H1 (cell line): ENCODE measurements around the gene ASAP2. TPM values are rescaled to one million over a fixed set of nuclear protein-coding genes. Genes with fewer than 3 reads are reported as not detected.

Experiments
- BACH1 ChIP-seq: IDR thresholded peaks from 2 replicates; pipeline ENCODE4 v1.6.1; 2012; ENCODE audit warnings: low read length, improper control_type of control experiment
- CBX8 ChIP-seq: fragments of 300-800, 300-1000 bp; sonication (generic); IDR thresholded peaks from 2 replicates; pipeline ENCODE4 v1.7.1; 2016; ENCODE audit warnings: low read depth, low read length, borderline replicate concordance
- EGR1 ChIP-seq: IDR thresholded peaks from 2 replicates; pipeline ENCODE4 v1.6.1; 2011; ENCODE audit warnings: low read depth, low read length, borderline replicate concordance
- HDAC2 ChIP-seq, 2 experiments: fragments of 300-600 bp in 1 of 2; sonication (generic) in 1 of 2; IDR thresholded peaks; 2 replicates each; pipeline ENCODE4 v1.6.1; 2011 to 2012; ENCODE audit warnings: low read depth in 2 of 2, low read length in 2 of 2, mild to moderate bottlenecking in 2 of 2, moderate library complexity in 2 of 2, borderline replicate concordance in 1 of 2, inconsistent platforms in 1 of 2
- JUND ChIP-seq: IDR thresholded peaks from 2 replicates; pipeline ENCODE4 v1.6.1; 2011; ENCODE audit warnings: mild to moderate bottlenecking, improper control_type of control experiment, low read length
- PHF8 ChIP-seq: fragments of 200-600 bp; sonication (generic); conservative IDR thresholded peaks from 2 replicates; pipeline ENCODE4 v1.7.1; 2012; ENCODE audit warnings: low read depth, mild to moderate bottlenecking, inconsistent platforms, low read length, moderate library complexity
- POLR2A ChIP-seq, 2 experiments: IDR thresholded peaks; 1 replicate in 1 of 2; 2 replicates in 1 of 2; pipeline ENCODE4 v1.6.1; 2011; ENCODE audit warnings: low read depth in 2 of 2, low read length in 2 of 2, mild to moderate bottlenecking in 2 of 2; ENCODE audit errors: control extremely low read depth in 1 of 2
- RXRA ChIP-seq: IDR thresholded peaks from 2 replicates; pipeline ENCODE4 v1.6.1; 2011; ENCODE audit warnings: low read depth, mild to moderate bottlenecking, low read length, moderate library complexity; ENCODE audit not compliant: insufficient read depth
- SP1 ChIP-seq: IDR thresholded peaks from 2 replicates; pipeline ENCODE4 v1.6.1; 2011; ENCODE audit warnings: low read depth, low read length
- TAF1 ChIP-seq: IDR thresholded peaks from 2 replicates; pipeline ENCODE4 v1.6.1; 2011; ENCODE audit warnings: mild to moderate bottlenecking, low read depth, low read length
- TCF12 ChIP-seq: IDR thresholded peaks from 2 replicates; pipeline ENCODE4 v1.6.1; 2011; ENCODE audit warnings: low read depth, mild to moderate bottlenecking, low read length
- ZNF274 ChIP-seq: IDR thresholded peaks from 2 replicates; pipeline ENCODE4 v1.7.0; 2012; ENCODE audit warnings: low read length, borderline replicate concordance; ENCODE audit errors: extremely low read depth
- polyA plus RNA-seq, 7 experiments: library from polyadenylated mRNA; depleted of rRNA in 3 of 7; stranded (reverse) in 5 of 7; unstranded in 2 of 7; fragments of >200 nt in 5 of 7; fragments of 200-250 nt in 2 of 7; gene quantifications; 1 replicate in 5 of 7; 2 replicates in 1 of 7; 4 replicates in 1 of 7; pipeline versions ENCODE4 v1.2.1 to v1.2.3, GENCODE V29; 2011 to 2013; ENCODE audit warnings: missing spikeins in 2 of 7, mixed read lengths in 2 of 7
- total RNA-seq: library from RNA; stranded (reverse); fragmentation: NEBNext Ultra II Directional; extraction: Animal tissue kit (Norgen Biotek cat#: 25700); gene quantifications from 2 replicates; pipeline ENCODE4 v1.2.1, GENCODE V29; 2021
- TF ChIP-seq, protein P1 (sequence below), 3 experiments: IDR thresholded peaks; 1 replicate in 2 of 3; 2 replicates in 1 of 3; pipeline versions ENCODE4 v1.5.1 to v1.6.1; 2011; ENCODE audit warnings: low read length in 3 of 3, mild to moderate bottlenecking in 3 of 3, inconsistent platforms in 2 of 3, low read depth in 1 of 3, moderate library complexity in 1 of 3; ENCODE audit not compliant: insufficient read depth in 1 of 3; ENCODE audit errors: control extremely low read depth in 1 of 3
- TF ChIP-seq, protein P2 (sequence below): IDR thresholded peaks from 2 replicates; pipeline ENCODE4 v1.6.1; 2012; ENCODE audit warnings: inconsistent platforms
- TF ChIP-seq, protein P3 (sequence below): IDR thresholded peaks from 2 replicates; pipeline ENCODE4 v1.6.1; 2011; ENCODE audit warnings: low read length, improper control_type of control experiment
- TF ChIP-seq, protein P4 (sequence below): IDR thresholded peaks from 2 replicates; pipeline ENCODE4 v1.6.1; 2012; ENCODE audit warnings: inconsistent platforms
- TF ChIP-seq, protein P5 (sequence below): IDR thresholded peaks from 2 replicates; pipeline ENCODE4 v1.6.1; 2012; ENCODE audit warnings: low read length, inconsistent platforms

ASAP2 gene
- total and polyA plus RNA-seq, 2 of the 8 experiments (the other 6 are each of a cell fraction or from before 2014, with no cell fraction given): 10.2 to 18.7 TPM

DNA sequence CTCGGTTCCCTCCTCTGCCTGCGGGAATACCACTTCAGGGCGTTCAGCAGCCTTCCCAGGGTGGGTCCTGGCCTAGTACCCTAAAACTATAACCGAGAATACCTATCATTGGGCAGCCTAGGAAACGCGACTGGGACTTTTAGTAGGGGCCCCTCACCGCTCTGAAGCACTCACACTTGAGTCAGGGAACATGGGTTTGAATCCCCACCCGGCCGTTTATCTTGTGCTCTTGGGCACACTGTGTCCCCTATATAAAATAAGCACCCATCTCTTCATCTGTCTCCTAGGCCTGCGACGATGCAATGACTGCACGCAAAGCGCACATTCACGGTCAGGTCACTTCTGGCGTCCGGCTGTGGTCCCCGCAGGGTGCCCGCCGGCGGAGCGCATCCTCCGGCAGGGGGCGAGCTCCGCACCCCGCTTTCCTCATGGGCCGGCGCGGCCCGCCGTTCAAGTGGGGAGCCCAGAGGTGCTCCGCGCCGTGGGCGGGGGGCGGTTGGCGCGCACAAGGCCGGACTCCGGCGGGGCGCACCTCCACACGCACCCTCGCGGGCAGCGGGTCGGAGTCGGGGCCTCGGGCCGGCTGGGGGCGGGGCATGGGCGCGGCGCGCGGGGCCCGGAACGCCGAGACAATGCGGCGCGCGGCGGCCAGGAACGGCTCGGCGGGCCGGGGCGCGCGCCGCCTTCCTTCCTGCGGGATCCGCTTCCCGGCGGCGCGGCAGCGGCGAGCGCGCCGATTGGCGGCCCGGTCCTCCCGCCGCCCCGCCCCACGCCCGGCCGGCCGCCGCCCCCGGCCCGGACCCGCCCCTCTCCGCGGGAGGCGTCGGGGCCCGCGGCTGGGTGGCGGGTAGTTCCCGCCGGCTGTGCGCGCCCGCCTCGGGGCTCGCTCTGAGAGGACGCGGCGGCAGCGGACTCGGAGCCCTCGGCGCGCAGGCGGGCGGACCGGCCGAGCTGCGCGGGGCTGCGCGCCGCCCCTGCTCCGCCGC, at the start of gene ASAP2 (continued):
- TF ChIP-seq CBX8 (no peak), JUND (no peak), BACH1 (no peak), SP1 (no peak), TAF1 (peak; percentile 27), POLR2A (IDR thresholded peaks at IDR 0.05; ENCODE audit: control extremely low read depth in 1 of 2, low read depth in 2 of 2, low read length in 2 of 2) (peak; percentile 56 to 59), HDAC2 (IDR thresholded peaks at IDR 0.05; ENCODE audit: borderline replicate concordance in 1 of 2, low read depth in 2 of 2, low read length in 2 of 2) (no peak), PHF8 (peak; percentile 76), TCF12 (no peak), EGR1 (no peak), ZNF274 (no peak), RXRA (0 out of 2 replicates have a peak, but pooled peaks have one; percentile 43)
- TF ChIP-seq, protein P1, sequence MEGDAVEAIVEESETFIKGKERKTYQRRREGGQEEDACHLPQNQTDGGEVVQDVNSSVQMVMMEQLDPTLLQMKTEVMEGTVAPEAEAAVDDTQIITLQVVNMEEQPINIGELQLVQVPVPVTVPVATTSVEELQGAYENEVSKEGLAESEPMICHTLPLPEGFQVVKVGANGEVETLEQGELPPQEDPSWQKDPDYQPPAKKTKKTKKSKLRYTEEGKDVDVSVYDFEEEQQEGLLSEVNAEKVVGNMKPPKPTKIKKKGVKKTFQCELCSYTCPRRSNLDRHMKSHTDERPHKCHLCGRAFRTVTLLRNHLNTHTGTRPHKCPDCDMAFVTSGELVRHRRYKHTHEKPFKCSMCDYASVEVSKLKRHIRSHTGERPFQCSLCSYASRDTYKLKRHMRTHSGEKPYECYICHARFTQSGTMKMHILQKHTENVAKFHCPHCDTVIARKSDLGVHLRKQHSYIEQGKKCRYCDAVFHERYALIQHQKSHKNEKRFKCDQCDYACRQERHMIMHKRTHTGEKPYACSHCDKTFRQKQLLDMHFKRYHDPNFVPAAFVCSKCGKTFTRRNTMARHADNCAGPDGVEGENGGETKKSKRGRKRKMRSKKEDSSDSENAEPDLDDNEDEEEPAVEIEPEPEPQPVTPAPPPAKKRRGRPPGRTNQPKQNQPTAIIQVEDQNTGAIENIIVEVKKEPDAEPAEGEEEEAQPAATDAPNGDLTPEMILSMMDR (IDR thresholded peaks at IDR 0.05; ENCODE audit: control extremely low read depth in 1 of 3, insufficient read depth in 1 of 3, low read depth in 1 of 3, low read length in 3 of 3): peak; percentile 56 to 72 (median 63)
- TF ChIP-seq, protein P2, sequence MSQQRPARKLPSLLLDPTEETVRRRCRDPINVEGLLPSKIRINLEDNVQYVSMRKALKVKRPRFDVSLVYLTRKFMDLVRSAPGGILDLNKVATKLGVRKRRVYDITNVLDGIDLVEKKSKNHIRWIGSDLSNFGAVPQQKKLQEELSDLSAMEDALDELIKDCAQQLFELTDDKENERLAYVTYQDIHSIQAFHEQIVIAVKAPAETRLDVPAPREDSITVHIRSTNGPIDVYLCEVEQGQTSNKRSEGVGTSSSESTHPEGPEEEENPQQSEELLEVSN: no peak
- TF ChIP-seq, protein P3, sequence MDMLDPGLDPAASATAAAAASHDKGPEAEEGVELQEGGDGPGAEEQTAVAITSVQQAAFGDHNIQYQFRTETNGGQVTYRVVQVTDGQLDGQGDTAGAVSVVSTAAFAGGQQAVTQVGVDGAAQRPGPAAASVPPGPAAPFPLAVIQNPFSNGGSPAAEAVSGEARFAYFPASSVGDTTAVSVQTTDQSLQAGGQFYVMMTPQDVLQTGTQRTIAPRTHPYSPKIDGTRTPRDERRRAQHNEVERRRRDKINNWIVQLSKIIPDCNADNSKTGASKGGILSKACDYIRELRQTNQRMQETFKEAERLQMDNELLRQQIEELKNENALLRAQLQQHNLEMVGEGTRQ: no peak
- TF ChIP-seq, protein P4, sequence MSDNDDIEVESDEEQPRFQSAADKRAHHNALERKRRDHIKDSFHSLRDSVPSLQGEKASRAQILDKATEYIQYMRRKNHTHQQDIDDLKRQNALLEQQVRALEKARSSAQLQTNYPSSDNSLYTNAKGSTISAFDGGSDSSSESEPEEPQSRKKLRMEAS: peak; percentile 48; the same call in 1 of the 2 replicates
- TF ChIP-seq, protein P5, sequence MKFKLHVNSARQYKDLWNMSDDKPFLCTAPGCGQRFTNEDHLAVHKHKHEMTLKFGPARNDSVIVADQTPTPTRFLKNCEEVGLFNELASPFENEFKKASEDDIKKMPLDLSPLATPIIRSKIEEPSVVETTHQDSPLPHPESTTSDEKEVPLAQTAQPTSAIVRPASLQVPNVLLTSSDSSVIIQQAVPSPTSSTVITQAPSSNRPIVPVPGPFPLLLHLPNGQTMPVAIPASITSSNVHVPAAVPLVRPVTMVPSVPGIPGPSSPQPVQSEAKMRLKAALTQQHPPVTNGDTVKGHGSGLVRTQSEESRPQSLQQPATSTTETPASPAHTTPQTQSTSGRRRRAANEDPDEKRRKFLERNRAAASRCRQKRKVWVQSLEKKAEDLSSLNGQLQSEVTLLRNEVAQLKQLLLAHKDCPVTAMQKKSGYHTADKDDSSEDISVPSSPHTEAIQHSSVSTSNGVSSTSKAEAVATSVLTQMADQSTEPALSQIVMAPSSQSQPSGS: no peak
